ENCODE results near the gene NTM. TPM values are rescaled to one million over a fixed set of nuclear protein-coding genes. Genes with fewer than 3 reads are reported as not detected.

NTM gene
- total and polyA plus RNA-seq, 8 donors, result 0.04 to 4.4 (median 0.50) TPM

DNA sequence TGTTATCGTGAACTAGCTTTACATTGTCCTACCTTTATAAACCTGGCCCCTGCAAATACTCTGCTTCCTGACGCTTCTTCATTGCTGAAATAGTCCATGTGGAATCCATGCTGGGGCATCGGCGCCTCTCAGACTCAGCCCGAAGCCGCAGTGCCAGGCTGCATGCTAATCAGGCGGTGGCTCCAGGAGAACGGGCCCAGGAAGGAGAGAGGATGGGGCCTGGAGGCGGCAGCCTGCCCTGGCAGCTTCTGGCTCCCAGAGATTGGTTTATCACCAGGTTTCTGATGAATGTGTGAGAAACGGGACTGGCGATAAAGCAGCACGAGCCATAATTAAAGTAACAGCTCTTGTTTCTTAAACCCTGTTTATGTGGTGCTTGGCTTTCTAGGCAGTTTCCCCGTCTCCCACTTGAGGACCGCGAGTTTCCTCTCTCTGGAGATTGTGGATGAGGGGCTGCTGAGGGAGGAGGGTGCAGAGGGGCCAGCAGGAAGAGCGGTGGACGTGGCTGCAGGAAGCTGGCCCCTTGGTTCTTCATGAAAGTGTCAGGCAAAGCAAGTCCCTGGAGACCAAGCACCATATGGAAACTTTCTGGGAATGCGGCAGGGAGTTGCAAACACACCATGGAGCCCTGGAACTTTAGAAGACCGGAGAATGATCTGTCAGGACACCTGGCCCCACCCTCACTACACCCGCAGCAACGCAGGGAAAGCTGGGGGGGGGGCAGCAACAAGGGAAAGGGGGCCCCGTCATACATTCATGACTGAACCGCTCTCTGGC, 93.4 kb downstream of the NTM start:
- ATAC-seq, result no peak
- intact Hi-C loops (cut with DNase I), result no loop called here
- 45 to 60% methylated on average over 22 to 23 of the region's 23 CpGs for WGBS, 2 donors
- no peak for DNase-seq
- TF ChIP-seq, protein P1, sequence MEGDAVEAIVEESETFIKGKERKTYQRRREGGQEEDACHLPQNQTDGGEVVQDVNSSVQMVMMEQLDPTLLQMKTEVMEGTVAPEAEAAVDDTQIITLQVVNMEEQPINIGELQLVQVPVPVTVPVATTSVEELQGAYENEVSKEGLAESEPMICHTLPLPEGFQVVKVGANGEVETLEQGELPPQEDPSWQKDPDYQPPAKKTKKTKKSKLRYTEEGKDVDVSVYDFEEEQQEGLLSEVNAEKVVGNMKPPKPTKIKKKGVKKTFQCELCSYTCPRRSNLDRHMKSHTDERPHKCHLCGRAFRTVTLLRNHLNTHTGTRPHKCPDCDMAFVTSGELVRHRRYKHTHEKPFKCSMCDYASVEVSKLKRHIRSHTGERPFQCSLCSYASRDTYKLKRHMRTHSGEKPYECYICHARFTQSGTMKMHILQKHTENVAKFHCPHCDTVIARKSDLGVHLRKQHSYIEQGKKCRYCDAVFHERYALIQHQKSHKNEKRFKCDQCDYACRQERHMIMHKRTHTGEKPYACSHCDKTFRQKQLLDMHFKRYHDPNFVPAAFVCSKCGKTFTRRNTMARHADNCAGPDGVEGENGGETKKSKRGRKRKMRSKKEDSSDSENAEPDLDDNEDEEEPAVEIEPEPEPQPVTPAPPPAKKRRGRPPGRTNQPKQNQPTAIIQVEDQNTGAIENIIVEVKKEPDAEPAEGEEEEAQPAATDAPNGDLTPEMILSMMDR (IDR thresholded peaks at IDR 0.05), result no peak
- Histone ChIP-seq H3K27me3 (no peaks in the 10 kb centered on the region), H3K27ac (no peak overlapping the region), H3K4me3 (no peak overlapping the region), H3K4me1 (no peaks in the 10 kb centered on the region), H3K36me3 (no peaks in the 10 kb centered on the region), H3K9me3 (no peaks in the 10 kb centered on the region)
- FAIRE-seq, result no peak

DNA sequence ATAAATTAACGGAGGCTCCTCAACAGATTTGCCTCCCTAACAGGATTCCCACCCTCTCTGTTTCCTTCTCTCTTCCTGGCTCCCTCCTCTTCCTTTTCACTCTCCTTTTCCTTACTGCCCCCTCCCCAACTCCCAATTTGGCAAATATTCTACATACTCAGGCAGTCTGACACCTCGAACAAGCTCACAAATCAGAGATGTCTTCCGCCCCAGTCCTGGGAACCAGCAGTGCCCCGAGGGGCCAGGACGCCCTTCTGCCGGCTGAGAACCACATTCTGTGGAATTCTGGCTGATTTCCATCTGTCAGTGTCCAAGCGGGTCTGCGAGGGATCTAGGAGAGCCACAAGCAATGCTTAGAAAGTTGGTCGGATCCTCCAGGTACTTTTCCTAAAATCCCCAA, 94.0 kb downstream of the NTM start:
- DNase-seq, result no peak
- no peaks in the 10 kb centered on the region for H3K36me3 ChIP-seq
- H3K27me3 ChIP-seq, result no peaks in the 10 kb centered on the region
- no peak overlapping the region for H3K27ac ChIP-seq
- no peak for FAIRE-seq
- H3K4me3 ChIP-seq, result no peak overlapping the region
- TF ChIP-seq, protein P1 (IDR thresholded peaks at IDR 0.05), result no peak
- ATAC-seq, result no peak
- 35 to 56% methylated on average over 9 of the region's 9 CpGs for WGBS, 2 donors
- H3K4me1 ChIP-seq, result no peaks in the 10 kb centered on the region
- intact Hi-C loops (cut with DNase I), result no loop called here
- no peaks in the 10 kb centered on the region for H3K9me3 ChIP-seq

GRCh38 chr11:131465039-131465438, 94.6 kb downstream of the NTM start:
- FAIRE-seq, result no peak
- 78 to 92% methylated on average over 5 of the region's 5 CpGs for WGBS, 2 donors
- no peak for ATAC-seq

DNA sequence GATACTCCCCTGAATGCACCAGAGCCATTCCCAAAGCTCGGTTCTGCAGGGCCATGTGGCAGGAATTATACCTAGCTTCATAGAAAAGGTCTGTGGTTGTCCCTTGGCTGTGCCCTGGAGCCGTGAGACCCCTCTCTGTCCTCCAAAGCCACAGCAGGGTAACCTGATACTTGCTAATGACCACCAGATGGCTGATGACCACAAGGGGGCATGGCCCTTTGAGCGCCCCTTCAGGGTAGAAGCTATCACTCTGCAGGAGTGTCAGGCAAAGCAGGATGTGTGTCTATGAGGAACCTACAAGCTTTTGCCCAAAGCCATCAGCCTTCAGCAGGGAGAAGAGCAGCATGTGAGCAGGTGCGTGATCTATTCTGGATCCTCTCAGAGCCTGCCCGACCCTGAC, 95.3 kb downstream of the NTM start:
- no peak for FAIRE-seq

More at GRCh38 chr11:131465039-131465438, 94.6 kb downstream of the NTM start:
- no peak for DNase-seq
- TF ChIP-seq, protein P1 (IDR thresholded peaks at IDR 0.05), result no peak
- no peaks in the 10 kb centered on the region for H3K27me3 ChIP-seq
- no peak overlapping the region for H3K27ac ChIP-seq
- no peak overlapping the region for H3K4me3 ChIP-seq
- H3K36me3 ChIP-seq, result no peaks in the 10 kb centered on the region
- intact Hi-C loops (cut with DNase I), result no loop called here
- no peaks in the 10 kb centered on the region for H3K4me1 ChIP-seq
- H3K9me3 ChIP-seq, result no peaks in the 10 kb centered on the region

More for the DNA sequence above, 95.3 kb downstream of the NTM start:
- TF ChIP-seq, protein P1 (IDR thresholded peaks at IDR 0.05), result no peak
- Histone ChIP-seq H3K36me3 (no peaks in the 10 kb centered on the region), H3K9me3 (no peaks in the 10 kb centered on the region), H3K4me1 (no peaks in the 10 kb centered on the region), H3K27ac (no peak overlapping the region), H3K27me3 (no peaks in the 10 kb centered on the region), H3K4me3 (no peak overlapping the region)
- intact Hi-C loops (cut with DNase I), result no loop called here
- no peak for ATAC-seq
- 54 to 66% methylated on average over 5 of the region's 5 CpGs for WGBS, 2 donors
- DNase-seq, result no peak
